COLO829 (cell line): ENCODE data around the gene EXO1.
"Not testable (repeated sequence)": the region's sequence is repeated elsewhere in the genome, so short reads cannot be mapped to it uniquely, and the experiment has no call there.

Source experiments
- DNase-seq: peaks from one replicate; pipeline ENCODE4 v3.0.0; 2012; ENCODE audit warnings: low spot score

EXO1 gene

DNA sequence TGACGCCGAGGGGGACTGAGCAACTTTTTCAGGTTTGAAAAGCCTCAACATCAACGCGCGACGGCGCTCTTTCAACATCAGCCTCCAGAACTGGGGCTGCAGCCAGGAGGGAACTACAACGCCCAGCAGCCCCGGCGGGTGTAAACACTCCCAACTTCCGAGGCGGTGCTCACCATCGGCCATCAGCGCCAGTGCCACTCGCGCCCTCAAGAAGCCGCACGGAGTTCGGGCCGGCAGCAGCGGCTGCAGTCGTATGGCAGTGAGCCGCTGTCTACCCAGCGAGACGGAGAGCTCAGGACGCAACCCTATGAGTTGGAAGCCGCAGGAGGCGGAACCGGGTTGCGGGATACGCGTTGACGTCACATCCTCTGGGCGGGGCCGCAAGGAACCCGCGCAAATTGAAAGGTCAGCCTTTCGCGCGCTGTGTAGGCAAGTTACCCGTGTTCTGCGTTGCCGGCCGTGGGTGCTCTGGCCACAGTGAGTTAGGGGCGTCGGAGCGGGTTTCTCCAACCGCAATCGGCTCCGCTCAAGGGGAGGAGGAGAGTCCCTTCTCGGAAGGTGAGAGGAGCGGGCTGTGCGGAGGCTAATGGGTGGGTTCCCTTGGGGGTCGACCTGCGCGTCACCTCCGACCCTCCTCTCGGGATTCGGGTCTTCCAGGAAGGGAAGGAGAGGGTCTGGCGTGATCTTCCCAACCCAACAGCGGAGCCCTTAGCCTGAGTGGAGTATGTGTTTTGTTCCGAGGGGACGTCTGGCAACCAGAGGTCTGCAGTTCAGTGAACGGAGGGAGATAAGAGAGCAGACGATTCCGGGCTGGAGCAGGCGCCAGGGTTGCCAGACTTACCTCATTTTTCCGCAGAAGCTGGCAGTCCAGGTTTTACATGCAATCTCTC, at the start of gene EXO1:
Gene EXO1, plus strand, starts transcription at position 409 of the 890 bp plus-strand sequence. CDS start 2,222 bp downstream, outside the sequence.
- DNase-seq = peak; percentile 98

DNA sequence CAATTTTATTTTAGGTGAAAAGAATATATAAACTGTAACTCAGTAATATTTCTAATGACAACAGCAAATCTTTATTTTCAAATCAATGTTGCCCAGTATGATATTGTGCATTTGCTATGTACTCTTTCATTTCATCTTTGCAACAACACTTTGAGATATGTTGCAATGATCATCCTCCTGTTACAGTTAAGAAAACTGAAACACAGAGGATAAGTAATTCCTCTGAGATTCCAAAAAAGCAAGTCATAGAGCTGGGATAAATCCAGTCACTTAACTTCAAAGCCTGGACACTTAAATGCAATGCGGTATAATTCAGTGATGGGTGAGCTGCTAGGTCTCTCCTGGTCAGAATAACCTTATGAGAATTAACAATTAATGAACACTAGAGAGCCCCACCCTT, 48.6 kb upstream of the EXO1 start:
- DNase-seq = no peak

DNA sequence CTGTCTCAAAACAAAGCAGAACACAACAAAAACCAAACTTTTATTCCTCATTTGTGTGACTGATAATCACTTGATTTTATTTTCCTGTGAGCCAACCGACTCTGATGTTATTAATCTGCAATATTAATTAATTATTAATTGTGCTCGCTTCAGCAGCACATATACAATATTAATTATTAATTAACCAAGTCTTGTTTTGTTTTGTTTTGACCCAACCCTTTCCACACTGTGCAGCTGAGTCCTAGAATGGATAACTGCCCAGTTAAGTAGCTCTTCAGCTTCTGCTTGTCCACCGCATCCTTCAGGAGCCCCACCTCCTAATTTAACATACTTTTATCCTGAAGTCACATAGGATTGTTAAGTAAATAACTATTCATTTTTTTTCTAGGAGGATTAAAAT, 47.4 kb upstream of the EXO1 start:
- no peak for DNase-seq

DNA sequence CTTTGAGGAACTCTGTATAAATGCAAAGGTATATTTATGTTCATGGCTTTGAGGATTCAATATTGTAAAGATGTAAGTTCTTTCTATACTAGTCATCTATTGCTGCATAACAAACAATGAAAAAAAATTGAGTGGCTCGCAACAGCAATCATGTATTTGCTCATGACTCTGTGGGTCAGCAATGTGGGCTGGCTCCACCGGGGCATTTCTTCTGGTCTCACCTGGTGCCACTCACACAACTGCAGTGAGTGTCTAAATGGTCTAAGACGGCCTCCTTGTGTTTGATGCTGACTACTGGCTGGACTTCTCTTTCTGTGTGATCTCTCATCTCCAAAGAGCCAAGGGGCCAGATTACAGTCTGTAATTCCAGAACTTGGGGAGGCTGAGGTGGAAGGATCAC, 45.1 kb upstream of the EXO1 start:
- DNase-seq = no peak

DNA sequence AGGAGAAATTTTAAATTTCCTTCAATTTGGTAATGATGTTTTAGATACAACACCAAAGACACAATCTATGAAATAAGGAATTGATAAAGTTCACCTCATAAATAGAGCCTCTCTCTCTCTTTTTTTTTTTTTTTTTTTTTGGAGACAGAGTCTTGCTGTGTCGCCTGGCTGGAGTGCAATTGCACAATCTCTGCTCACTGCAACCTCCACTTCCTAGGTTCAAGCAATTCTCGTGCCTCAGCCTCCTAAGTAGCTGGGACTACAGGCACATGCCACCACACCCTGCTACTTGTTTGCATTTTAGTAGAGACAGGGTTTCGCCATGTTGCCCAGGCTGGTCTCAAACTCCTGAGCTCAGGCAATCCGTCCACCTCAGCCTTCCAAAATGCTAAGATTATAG, 43.3 kb upstream of the EXO1 start:
- not testable (repeated sequence) for DNase-seq

DNA sequence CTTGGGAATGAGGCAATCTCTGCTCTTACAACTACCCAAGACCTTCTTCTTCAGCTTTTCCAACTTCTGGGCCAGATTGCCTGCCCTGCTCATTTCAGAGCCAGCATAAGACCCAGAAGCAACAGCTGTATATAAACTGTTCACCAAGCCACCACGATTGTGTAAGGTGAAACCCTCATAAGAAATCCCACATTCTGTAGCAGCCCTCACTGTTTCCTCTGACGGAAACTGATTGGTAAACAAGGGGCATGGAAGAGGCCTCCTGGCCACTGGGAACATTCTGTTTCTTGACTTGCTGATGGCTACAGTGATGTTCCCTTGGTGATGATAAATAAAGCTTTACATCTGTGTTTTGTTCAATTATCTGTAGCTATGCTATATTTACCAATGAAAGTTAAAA, 39.7 kb upstream of the EXO1 start:
- no peak for DNase-seq

DNA sequence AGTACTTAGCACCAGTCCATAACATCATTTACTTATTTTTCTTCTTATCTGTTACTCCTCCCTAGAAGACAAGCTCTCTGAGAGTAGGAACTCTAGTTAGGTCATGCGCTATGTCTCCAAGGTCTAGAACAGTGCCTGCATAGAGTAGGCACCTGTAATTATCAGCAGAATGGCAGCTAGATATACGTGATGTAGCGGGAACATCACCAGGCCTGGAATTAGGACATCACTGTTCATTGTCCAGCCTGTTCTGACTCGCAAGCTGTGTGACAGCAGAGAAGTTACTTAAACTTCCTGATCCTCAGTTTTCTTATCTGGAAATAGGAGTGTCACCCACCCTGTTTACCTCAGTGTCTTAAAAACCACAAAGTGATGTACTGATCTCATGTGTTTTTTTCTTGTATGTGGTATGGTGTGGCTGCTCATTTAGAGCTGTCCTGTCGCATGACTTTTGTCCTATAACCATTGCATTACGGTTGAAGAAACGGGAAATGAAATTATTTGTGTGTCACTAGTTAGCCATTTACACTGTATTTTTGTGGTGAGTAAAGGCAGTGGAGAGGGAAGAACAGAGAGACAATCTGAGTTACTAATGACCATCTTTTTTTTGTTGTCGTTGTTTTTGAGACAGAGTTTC, 37.1 kb upstream of the EXO1 start:
- no peak for DNase-seq

DNA sequence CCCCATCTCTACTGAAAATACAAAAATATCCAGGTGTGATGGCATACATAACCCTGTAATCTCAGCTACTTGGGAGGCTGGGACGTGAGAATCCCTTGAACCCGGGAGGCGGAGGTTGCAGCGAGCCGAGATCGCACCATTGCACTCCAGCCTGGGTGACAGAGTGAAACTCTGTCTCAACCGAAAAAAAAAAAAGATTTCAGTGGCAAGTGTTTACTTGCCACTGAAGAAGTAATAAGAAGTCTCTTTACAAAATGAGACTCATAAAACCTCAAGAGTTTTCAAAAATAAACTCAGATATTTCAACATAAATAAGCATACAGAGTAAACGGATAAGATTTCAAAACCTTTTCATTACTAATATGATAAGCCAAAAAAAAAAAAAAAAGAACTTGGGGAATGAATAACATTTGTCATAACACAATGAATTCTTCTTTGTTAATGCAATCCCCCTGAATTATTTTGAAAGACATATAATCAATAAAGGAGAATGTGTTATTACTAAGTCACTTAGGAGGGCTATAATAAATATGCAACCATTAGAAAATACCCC, 34.2 kb upstream of the EXO1 start:
- DNase-seq = no peak

DNA sequence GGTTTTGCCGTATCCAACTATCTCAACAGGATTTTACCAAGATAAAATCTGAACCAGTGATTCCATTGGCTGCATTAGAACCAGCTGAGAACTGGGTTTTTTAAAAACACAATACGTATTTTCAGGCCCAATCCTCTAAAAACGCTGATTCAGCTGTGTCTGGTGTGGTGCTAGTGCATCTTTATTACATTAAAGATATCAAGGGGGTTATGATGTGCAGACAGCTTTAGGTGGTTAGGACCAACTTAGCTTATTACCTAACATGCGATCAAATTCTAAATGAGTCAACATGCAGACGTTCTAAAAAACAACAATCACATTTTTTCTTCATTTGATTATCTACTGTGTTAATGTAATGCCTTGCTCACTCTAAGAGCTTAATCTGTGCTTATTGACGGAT, 32.0 kb upstream of the EXO1 start:
- DNase-seq = no peak

DNA sequence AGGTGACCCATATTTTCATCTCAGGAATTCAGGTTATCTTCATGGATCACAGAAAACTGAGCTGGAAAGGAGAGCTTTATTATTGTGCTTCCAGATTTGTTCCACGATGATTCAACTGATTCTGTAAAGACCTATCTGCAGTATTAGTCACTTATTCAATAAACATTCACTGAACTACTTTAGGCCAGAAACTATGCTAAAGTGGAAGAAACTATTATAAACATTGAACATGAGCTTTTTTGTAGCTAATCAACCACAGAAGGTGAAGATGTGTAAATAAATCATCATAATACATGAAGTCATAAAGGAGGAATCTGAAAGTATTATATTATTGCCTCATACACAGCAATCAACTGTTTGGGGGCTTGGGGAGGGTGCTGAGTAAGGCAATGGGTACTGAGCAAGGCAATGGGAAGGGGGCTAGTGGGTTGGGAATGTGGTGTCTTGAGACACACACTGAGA, 30.6 kb upstream of the EXO1 start:
- no peak for DNase-seq

DNA sequence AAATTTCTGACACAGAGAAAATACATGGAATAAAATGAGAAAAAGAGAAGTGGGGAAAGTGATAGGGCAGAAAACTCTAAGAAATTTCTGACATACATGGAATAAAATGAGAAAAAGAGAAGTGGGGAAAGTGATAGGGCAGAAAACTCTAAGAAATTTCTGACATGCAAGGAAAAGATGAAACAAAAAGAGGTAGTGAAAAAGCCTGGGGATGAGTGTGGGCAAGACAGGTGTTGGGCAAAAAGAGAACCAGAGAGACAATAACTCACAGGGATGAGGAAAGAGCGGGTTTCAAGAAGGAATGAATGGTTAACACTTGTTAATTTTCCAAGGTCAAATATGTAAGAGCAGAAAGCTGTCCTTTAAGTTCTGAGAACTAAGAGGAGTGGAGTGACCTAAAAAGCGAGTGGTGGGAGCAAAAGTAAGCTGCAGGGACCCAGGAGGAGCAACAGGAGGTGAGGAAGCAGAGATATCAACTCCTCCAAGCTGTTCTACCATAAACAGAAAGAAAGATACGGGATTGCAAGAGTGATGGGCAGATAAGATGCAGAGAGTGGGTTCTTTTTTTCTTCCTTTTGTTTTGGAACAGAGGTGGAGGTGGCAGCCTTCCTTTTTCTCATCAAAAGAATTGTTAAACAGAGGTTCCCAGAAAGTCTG, 29.9 kb upstream of the EXO1 start:
- DNase-seq = no peak

DNA sequence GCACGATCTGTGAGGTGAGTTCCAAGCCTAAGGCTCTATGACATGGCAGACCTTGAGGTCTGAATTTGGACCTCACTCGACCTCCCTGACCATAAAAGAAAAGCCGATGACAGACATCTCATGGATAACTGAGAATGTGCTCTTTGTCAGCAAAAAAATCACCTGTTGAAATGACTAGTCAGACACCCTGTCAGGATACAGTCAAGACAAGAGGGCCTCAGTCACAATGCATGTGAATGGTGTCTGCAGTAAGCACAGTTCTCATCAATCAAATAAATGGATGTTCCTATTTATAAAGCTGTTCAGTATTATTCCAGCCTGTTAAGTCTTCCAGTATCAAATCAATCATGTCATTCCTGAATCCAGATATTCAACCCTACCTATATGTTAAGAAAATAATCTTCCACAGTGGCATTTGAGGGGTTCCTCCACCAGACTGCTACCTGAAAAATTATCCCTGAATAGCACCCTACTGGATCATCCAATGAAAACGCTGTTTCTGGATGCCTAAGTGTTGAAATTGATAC, 28.6 kb upstream of the EXO1 start:
- no peak for DNase-seq

DNA sequence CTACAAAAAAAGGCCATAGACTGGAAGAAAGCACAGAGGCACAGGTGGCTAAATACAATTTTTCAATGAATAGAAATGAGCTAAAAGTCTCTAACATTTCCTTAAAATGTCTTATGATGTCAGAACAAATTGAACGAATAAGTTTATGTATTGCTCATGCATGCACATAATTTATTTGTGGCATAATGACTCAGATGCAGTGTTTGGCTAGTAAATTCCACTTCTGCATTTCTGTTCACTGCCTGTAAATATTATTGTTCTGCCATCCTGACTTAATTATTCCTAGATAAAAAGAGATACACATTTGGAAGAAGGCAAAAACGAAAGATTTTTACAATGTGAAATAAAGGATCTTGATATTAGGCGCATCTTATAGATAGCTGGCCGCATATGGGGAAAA, 26.6 kb upstream of the EXO1 start:
- DNase-seq = no peak

DNA sequence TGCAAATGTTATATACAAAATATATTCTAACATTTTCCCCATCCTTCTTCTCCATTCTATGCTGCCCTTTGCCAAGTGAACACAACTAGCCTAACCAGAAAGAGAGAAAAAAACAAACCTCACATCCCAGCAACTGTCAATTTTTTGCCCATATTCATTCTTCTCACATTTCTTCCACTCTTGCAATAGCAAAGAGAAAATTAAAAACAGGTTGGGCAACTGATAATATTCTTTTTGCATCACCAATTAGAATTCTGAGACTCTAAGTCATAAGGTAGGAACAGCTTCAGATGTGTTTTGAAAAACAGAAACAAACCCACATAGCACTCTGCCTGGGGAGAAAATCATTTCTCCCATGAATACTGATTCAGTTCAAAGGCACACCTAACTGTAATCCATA, 25.2 kb upstream of the EXO1 start:
- no peak for DNase-seq

DNA sequence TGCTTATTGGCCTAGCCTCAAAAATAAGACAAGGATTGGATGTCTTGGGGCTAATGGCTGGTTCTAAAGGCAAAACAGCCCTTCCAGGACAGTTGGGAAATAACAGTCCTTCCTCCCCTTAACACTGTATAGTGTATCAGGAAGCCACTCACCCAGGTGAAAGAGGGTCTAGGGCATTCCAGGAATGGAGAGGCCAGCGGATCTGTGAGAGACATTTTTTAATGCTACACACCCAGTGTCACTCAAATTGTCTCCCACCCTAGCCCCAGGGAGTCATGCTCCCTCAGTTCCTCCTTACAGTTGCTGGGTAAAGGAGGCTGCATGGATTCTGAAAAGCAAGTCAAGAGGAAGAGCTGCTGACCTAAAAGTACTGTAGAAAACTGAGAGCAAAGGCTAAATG, 24.1 kb upstream of the EXO1 start:
- DNase-seq = no peak

DNA sequence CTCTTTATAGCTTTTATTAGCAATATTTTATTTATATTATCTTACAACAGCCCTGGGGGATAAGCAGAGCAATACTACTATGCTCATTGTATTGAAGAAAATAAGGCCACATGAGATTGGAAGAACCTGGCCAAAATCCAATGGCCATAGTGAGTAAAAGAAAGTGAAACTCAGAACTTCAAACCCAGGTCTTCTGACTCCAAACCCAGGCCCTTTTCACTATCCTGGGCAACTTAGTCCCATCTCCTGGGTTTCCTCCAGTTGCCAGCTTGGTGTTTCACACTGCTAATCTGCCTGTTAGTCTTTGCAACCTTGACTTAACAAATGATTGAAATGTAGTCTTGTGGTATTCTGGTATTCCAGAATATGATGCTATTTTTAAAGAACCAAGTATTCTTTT, 22.4 kb upstream of the EXO1 start:
- no peak for DNase-seq

DNA sequence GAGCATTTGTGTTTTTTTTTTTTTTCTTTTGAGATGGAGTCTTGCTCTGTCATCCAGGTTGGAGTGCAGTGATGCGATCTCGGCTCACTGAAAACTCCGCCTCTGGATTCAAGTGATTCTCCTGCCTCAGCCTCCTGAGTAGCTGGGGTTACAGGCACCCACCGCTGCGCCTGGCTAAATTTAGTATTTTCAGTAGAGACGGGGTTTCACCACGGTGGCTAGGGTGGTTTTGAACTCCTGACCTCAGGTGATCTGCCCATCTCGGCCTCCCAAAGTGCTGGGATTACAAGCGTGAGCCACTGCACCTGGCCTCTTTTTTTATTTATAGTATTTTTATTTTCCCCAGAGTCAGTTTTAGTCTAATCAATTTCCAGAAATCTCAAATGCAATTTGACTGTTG, 21.4 kb upstream of the EXO1 start:
- not testable (repeated sequence) for DNase-seq

DNA sequence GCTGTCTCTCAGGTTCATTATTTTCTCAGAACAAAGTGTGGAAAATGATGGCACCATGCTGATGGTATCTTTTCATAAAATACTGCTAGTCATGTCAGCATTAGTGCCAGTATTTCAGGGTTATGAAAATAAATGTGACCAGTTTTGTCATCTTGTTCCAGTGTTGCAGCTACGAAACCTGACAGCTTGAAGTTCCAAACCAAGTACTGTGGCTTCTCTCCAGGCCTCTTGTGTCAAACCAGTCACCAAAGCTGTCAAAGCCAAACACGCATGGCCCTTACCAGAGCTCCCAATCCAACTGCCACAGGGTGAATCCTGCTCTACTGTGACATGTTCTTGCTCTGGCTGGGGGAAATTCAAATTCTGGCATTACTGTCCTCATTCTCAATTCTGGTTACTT, 20.7 kb upstream of the EXO1 start:
- no peak for DNase-seq

DNA sequence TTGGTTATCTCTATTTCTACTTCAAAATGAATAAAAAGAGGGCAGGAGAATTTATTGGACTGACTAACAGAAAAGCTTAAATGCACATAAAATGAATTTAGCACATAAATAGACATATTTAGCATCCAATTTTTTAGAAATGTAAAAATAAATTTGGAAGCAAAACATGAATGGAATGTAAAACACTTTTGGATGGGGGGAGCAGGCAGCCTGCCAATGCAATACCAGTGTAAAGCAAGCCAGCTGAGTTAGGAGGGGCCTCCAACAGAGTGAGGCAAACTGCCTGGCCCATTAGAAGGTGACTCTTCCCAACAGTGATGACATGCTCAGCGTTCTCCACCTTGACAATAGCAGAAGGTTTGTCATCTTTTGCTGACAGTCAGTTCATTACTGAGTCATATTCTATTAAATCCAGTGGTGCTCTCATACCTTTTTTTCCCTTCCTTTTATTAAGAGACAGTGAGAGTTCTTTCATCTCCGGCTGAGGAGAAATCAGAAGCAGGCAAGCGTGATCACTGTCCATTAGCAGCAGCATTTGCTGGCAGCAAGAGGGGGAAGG, 19.5 kb upstream of the EXO1 start:
- no peak for DNase-seq

DNA sequence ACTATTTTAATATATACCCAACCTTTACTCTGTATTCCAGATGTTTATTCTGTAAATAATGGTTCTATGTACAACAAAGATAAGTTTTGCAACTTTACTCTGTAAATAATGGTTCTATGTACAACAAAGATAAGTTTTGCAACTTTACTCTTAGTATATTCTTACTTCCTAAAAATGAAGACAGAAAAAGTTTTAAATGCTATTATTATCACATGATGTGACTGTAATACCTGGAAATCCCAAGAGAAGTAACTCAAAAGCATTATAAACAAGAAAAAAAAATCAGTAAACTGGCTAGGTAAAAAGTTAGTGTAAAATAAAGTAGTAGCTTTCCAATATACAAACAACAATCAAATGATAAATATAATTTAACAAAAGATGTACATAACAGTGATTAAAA, 18.5 kb upstream of the EXO1 start:
- no peak for DNase-seq

DNA sequence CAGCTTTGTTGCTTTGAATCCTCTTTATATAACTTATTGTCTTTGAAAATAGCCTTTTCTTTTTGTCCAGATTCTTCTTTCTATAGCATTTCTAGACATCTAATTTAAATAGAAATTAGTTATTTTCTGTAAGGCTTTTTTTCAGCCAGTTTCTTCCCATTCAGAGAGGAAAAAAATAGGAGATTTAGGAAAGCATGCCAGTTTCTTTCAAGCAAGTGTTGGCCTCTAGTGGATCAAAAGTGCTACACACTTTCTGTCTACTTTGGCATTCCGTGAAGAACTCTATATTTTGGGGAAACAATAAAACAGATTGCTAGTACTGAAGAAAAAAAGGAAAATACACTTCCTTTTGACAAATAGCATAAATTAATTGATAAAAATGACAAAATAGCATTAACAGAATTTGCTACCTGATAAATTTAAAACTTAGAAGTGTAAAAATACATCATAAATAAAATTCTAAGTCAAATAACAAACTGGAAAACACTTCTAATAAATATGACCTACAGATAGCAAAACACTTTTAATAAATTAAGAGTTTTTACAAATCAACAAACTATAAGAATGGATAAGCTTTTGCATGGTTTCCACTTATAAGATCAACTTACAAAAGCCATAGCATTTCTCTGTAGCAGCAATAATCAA, 13.1 kb upstream of the EXO1 start:
- DNase-seq = peak; percentile 44

DNA sequence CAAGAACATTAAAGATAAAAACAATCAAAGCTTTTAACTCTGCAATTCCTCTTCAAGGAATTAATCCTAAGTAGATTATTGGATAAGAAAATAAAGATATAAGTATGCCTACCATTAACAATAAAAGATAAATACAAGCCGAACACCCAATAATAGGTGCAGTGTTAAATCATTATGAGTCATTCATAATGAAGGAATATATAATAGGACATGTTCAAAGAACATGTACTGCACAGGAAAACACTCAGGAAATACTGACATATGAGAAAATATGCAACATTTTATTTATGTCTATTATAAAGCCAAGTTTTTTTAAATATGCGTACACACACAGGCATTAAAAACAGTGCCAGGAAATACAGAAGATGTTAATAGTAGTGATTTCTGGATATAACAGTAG, 11.1 kb upstream of the EXO1 start:
- DNase-seq = no peak
